ENCODE measurements around the gene NTSR2. TPM values are rescaled to one million over a fixed set of nuclear protein-coding genes. Genes with fewer than 3 reads are reported as not detected.

NTSR2 gene
- total and polyA plus RNA-seq, 2 experiments from 2014 or later = not detected

GRCh38 chr2:11642972-11643371 lies 27.0 kb downstream of the NTSR2 start:
- peaks cover 33% of the 10 kb centered on the region for H3K36me3 ChIP-seq
- no peaks in the 10 kb centered on the region for H3K27me3 ChIP-seq
- TF ChIP-seq CTCF (IDR thresholded peaks at IDR 0.05; ENCODE audit: low read depth, low read length) = no peak
- no peak overlapping the region for H3K4me3 ChIP-seq
- no peaks in the 10 kb centered on the region for H3K9me3 ChIP-seq (ENCODE audit: low read depth)
- no peaks in the 10 kb centered on the region for H3K4me1 ChIP-seq (ENCODE audit: low read depth)
- H3K27ac ChIP-seq = no peak overlapping the region
- DNase-seq (ENCODE audit: low read depth in 1 of 2, low spot score in 1 of 2) = no peak

GRCh38 chr2:11640132-11640531 lies 29.9 kb downstream of the NTSR2 start:
- no peak for DNase-seq (ENCODE audit: low read depth in 1 of 2, low spot score in 1 of 2)
- Histone ChIP-seq H3K27ac (no peak overlapping the region), H3K36me3 (peaks cover 47% of the 10 kb centered on the region), H3K4me3 (no peak overlapping the region), H3K27me3 (no peaks in the 10 kb centered on the region), H3K9me3 (ENCODE audit: low read depth) (no peaks in the 10 kb centered on the region), H3K4me1 (ENCODE audit: low read depth) (no peaks in the 10 kb centered on the region)
- TF ChIP-seq CTCF (IDR thresholded peaks at IDR 0.05; ENCODE audit: low read depth, low read length) = no peak

- H3K4me3 ChIP-seq = no peak overlapping the region
- no peak for TF ChIP-seq CTCF (IDR thresholded peaks at IDR 0.05; ENCODE audit: low read depth, low read length)
- no peak overlapping the region for H3K27ac ChIP-seq
- peaks cover 53% of the 10 kb centered on the region for H3K36me3 ChIP-seq
- DNase-seq (ENCODE audit: low read depth in 1 of 2, low spot score in 1 of 2) = no peak
- H3K9me3 ChIP-seq (ENCODE audit: low read depth) = no peaks in the 10 kb centered on the region
- H3K27me3 ChIP-seq = no peaks in the 10 kb centered on the region
- H3K4me1 ChIP-seq (ENCODE audit: low read depth) = no peaks in the 10 kb centered on the region
Measured at GRCh38 chr2:11639503-11639902, 30.5 kb downstream of the NTSR2 start.

GRCh38 chr2:11637546-11637945 lies 32.4 kb downstream of the NTSR2 start:
- no peak for DNase-seq (ENCODE audit: low read depth in 1 of 2, low spot score in 1 of 2)
- Histone ChIP-seq H3K4me3 (no peak overlapping the region), H3K36me3 (peaks cover 61% of the 10 kb centered on the region), H3K9me3 (ENCODE audit: low read depth) (no peaks in the 10 kb centered on the region), H3K27me3 (no peaks in the 10 kb centered on the region), H3K27ac (no peak overlapping the region), H3K4me1 (ENCODE audit: low read depth) (no peaks in the 10 kb centered on the region)
- TF ChIP-seq CTCF (IDR thresholded peaks at IDR 0.05; ENCODE audit: low read depth, low read length) = no peak

GRCh38 chr2:11636593-11637295 lies 33.3 kb downstream of the NTSR2 start:
- Histone ChIP-seq H3K36me3 (peaks cover 61% of the 10 kb centered on the region), H3K9me3 (ENCODE audit: low read depth) (no peaks in the 10 kb centered on the region), H3K27ac (no peak overlapping the region), H3K4me1 (ENCODE audit: low read depth) (no peaks in the 10 kb centered on the region), H3K27me3 (no peaks in the 10 kb centered on the region), H3K4me3 (no peak overlapping the region)
- no peak for DNase-seq (ENCODE audit: low read depth in 1 of 2, low spot score in 1 of 2)
- no peak for TF ChIP-seq CTCF (IDR thresholded peaks at IDR 0.05; ENCODE audit: low read depth, low read length)
